Spleen (tissue), 11 donors: ENCODE data around the gene ATL3. TPM values are rescaled to one million over a fixed set of nuclear protein-coding genes. Genes with fewer than 3 reads are reported as not detected.

Experiments used
- DNase-seq: peaks from one replicate; pipeline ENCODE4 v3.0.0-alpha.2; 2020
- H3K27ac ChIP-seq, 8 donors: fragments of 200-600 bp; sonication (generic) in 7 of 8; 1 replicate in 4 of 8; 2 replicates in 4 of 8; pipeline versions ENCODE4 v1.5.0 to v1.8.0; 2016 to 2021; ENCODE audit warnings: inconsistent platforms in 4 of 8, mild to moderate bottlenecking in 4 of 8, moderate library complexity in 1 of 8
- H3K27me3 ChIP-seq, 7 donors: fragments of 200-600 bp; sonication (generic) in 6 of 7; replicated peaks in 1 of 7; 1 replicate in 4 of 7; 2 replicates in 3 of 7; pipeline versions ENCODE4 v1.5.0 to v1.8.0; 2016 to 2021; ENCODE audit warnings: inconsistent platforms in 3 of 7, mild to moderate bottlenecking in 1 of 7
- H3K36me3 ChIP-seq, 6 donors: fragments of 200-600 bp; sonication (generic) in 5 of 6; 1 replicate in 4 of 6; 2 replicates in 2 of 6; pipeline versions ENCODE4 v1.5.0 to v1.8.0; 2016 to 2021; ENCODE audit warnings: inconsistent platforms in 2 of 6
- H3K4me1 ChIP-seq, 6 donors: fragments of 200-600 bp; sonication (generic) in 5 of 6; 1 replicate in 3 of 6; 2 replicates in 3 of 6; pipeline versions ENCODE4 v1.5.0 to v1.8.0; 2016 to 2021; ENCODE audit warnings: inconsistent platforms in 3 of 6
- H3K4me3 ChIP-seq, 8 donors: fragments of 200-600 bp; sonication (generic) in 7 of 8; 1 replicate in 4 of 8; 2 replicates in 4 of 8; pipeline versions ENCODE4 v1.5.0 to v1.8.0; 2016 to 2021; ENCODE audit warnings: inconsistent platforms in 4 of 8, mild to moderate bottlenecking in 4 of 8, moderate library complexity in 2 of 8
- H3K9me3 ChIP-seq, 8 donors: fragments of 200-600 bp; sonication (generic) in 7 of 8; 1 replicate in 4 of 8; 2 replicates in 4 of 8; pipeline versions ENCODE4 v1.5.0 to v1.8.0; 2016 to 2021; ENCODE audit warnings: inconsistent platforms in 4 of 8
- CTCF ChIP-seq, 11 experiments: fragments of 200-600 bp in 7 of 11; fragments of 450-650 bp in 4 of 11; sonication (generic) in 4 of 11; IDR thresholded peaks in 8 of 11; conservative IDR thresholded peaks in 3 of 11; 1 replicate in 7 of 11; 2 replicates in 4 of 11; pipeline versions ENCODE4 v1.4.0 to v1.8.0; 2016 to 2021; ENCODE audit warnings: antibody characterized with exemption in 11 of 11, inconsistent platforms in 4 of 11, mild to moderate bottlenecking in 1 of 11
- POLR2A ChIP-seq, 3 donors: fragments of 450-650 bp; IDR thresholded peaks; one replicate each; pipeline ENCODE4 v1.5.1; 2017; ENCODE audit warnings: antibody characterized with exemption in 3 of 3, mild to moderate bottlenecking in 1 of 3
- POLR2AphosphoS5 ChIP-seq, 3 donors: sonication (generic); formaldehyde crosslinking; IDR thresholded peaks; one replicate each; pipeline ENCODE4 v1.5.1; 2017; ENCODE audit warnings: antibody characterized with exemption in 3 of 3
- WGBS, 5 donors: extraction: QIAGEN DNeasy Blood & Tissue Kit in 3 of 5; methylation state at CpG; one replicate each; pipeline versions ENCODE4 v1.1.5 to v1.1.7; 2013 to 2018; 5-methylcytosine and 5-hydroxymethylcytosine counted together
- intact Hi-C: fragments of 100-400 bp; cut with DNase I; formaldehyde crosslinking; loops from one replicate; pipeline ENCODE4 v1.15.0; 2023; ENCODE audit warnings: low total_unique reads
- polyA plus RNA-seq, 3 donors: library from polyadenylated mRNA; stranded (reverse); fragments of 200-250 nt; gene quantifications; one replicate each; pipeline ENCODE4 v1.2.1, GENCODE V29; 2013
- total RNA-seq, 7 donors: library from RNA; depleted of rRNA in 3 of 7; stranded (reverse); fragments of >200 nt in 3 of 7; fragmentation: NEBNext Ultra II Directional in 4 of 7; extraction: Animal tissue kit (Norgen Biotek cat#: 25700) in 4 of 7; gene quantifications; one replicate each; pipeline versions ENCODE4 v1.1.0 to v1.2.1, GENCODE V29; 2016 to 2021
- donor health status: healthy with polysubstance abuse.
- donor health status: DM: no; HTN: no; CAD: no; lungs with moderate emphysema.
- donor health status: DM: no; HTN: no; CAD: no.
- donor health status: Bipolar disorder and iron deficiency.
- donor health status: healthy.
- donor health status: DM: no; HTN: no; CAD: no.
- donor health status: DM: yes; HTN: yes; CAD: no.

ATL3 gene
- total and polyA plus RNA-seq, 10 donors = 5.7 to 58.5 (median 44.7) TPM

- no peak overlapping the region for H3K4me3 ChIP-seq
- H3K36me3 ChIP-seq = peaks cover 0 to 25% (median 0%) of the 10 kb centered on the region in 6 donors
- H3K9me3 ChIP-seq = no peaks in the 10 kb centered on the region
- no peak for TF ChIP-seq POLR2A (IDR thresholded peaks at IDR 0.05)
- TF ChIP-seq CTCF (IDR thresholded peaks at IDR 0.05 in 8 of 11, conservative IDR thresholded peaks at IDR 0.05 in 3 of 11) = no peak
- DNase-seq = no peak
- intact Hi-C loops = no loop called here
- no peaks in the 10 kb centered on the region for H3K27me3 ChIP-seq
- H3K4me1 ChIP-seq = peaks cover 0 to 3% (median 0%) of the 10 kb centered on the region in 6 donors
- 77 to 91% (median 83%) methylated on average over 1 of the region's 1 CpG for WGBS, 5 donors
- no peak overlapping the region for H3K27ac ChIP-seq
These were observed 47.8 kb upstream of the ATL3 start for GRCh38 chr11:63719001-63719400.

DNA sequence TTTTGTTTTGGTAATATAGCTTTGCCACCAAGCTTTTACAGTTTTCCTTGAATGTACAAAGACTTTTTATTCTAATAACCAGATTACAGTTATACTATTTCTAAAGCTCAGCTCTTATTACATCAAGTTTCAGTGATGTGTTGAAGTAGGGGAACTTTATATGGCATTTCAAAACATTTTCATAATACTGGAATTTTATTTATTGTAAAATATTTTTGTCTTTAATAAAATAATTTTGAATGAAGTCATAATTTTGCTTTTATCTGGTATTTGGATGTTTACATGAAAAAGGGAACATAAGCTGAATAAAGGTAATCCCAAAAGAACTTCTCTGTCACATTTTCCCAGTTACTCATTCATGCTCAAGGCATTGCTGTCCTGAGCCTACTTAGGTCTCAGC lies 44.9 kb upstream of the ATL3 start:
- no peaks in the 10 kb centered on the region for H3K9me3 ChIP-seq

DNA sequence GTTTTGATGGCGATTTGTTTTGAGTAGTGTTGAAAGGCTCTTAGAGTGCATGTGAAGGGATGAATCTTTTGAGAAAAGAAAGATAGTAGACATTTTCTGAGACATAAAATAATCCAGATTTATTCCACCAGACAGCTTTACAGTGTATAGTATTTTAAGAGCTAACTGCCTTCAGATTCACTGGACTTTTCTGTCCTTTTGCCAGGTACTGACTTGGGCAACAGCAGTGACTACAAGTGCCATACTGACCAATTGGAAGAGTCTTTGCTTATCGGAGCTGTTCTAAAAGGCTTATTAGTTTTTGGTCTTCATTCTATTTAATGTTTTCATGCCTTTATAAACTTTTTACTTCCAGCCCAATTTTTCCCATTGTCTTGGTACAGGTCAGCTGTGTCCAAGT lies 42.6 kb upstream of the ATL3 start:
- Histone ChIP-seq H3K27ac (no peak overlapping the region), H3K4me3 (no peak overlapping the region), H3K4me1 (peaks cover 0 to 14% (median 9%) of the 10 kb centered on the region in 6 donors), H3K9me3 (no peaks in the 10 kb centered on the region), H3K36me3 (peaks cover 0 to 12% (median 0%) of the 10 kb centered on the region in 6 donors), H3K27me3 (no peaks in the 10 kb centered on the region)
- intact Hi-C loops = no loop called here
- DNase-seq = no peak
- TF ChIP-seq CTCF (IDR thresholded peaks at IDR 0.05 in 8 of 11, conservative IDR thresholded peaks at IDR 0.05 in 3 of 11) (no peak), POLR2AphosphoS5 (IDR thresholded peaks at IDR 0.05) (no peak), POLR2A (IDR thresholded peaks at IDR 0.05) (no peak)
- WGBS, 5 donors = 91 to 97% (median 93%) methylated on average over 2 of the region's 2 CpGs

More for the DNA sequence above, 44.9 kb upstream of the ATL3 start:
- TF ChIP-seq POLR2AphosphoS5 (IDR thresholded peaks at IDR 0.05) = no peak
- no peak for TF ChIP-seq POLR2A (IDR thresholded peaks at IDR 0.05)
- TF ChIP-seq CTCF (IDR thresholded peaks at IDR 0.05 in 8 of 11, conservative IDR thresholded peaks at IDR 0.05 in 3 of 11) = no peak
- Histone ChIP-seq H3K4me1 (no peaks in the 10 kb centered on the region), H3K4me3 (no peak overlapping the region), H3K27me3 (no peaks in the 10 kb centered on the region), H3K27ac (no peak overlapping the region), H3K36me3 (peaks cover 0 to 25% (median 0%) of the 10 kb centered on the region in 6 donors)
- intact Hi-C loops = no loop called here
- DNase-seq = no peak

DNA sequence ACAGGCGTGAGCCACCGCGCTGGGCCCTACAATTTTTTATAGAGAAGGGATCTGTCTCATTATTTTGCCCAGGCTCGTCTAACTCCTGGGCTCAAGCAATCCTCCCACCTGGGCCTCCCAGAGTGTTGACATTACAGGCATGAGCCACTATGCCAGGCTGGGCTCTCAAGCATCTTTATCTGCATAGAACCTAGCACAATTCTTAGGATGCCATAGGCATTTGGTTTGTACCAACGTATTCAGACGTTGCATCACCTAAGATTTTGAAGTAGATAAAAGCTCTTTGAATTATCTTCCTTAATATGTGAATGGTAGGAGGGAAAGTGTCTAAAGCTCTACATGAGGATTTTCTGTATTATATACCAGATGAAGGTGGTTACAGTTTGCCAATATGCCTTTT lies 40.7 kb upstream of the ATL3 start:
- peaks cover 0 to 10% (median 0%) of the 10 kb centered on the region in 6 donors for H3K36me3 ChIP-seq
- intact Hi-C loops = no loop called here
- H3K4me3 ChIP-seq = no peak overlapping the region
- no peaks in the 10 kb centered on the region for H3K27me3 ChIP-seq
- peaks cover 0 to 25% (median 18%) of the 10 kb centered on the region in 6 donors for H3K4me1 ChIP-seq
- H3K9me3 ChIP-seq = no peaks in the 10 kb centered on the region
- WGBS, 5 donors = 83 to 92% (median 90%) methylated on average over 6 of the region's 6 CpGs
- no peak for DNase-seq
- TF ChIP-seq POLR2AphosphoS5 (IDR thresholded peaks at IDR 0.05) (no peak), CTCF (IDR thresholded peaks at IDR 0.05 in 8 of 11, conservative IDR thresholded peaks at IDR 0.05 in 3 of 11) (no peak), POLR2A (IDR thresholded peaks at IDR 0.05) (no peak)
- H3K27ac ChIP-seq = no peak overlapping the region
